Neural progenitor cell (in vitro differentiated cells): ENCODE results near the gene KLHL20. TPM values are rescaled to one million over a fixed set of nuclear protein-coding genes. Genes with fewer than 3 reads are reported as not detected.
"Not testable (repeated sequence)": the region's sequence is repeated elsewhere in the genome, so short reads cannot be mapped to it uniquely, and the experiment has no call there.

Experiments used
- DNase-seq: peaks from one replicate; pipeline ENCODE4 v3.0.0-alpha.2; 2016; ENCODE audit warnings: low spot score
- H2AFZ ChIP-seq: fragments of 200-600 bp; sonication (generic); replicated peaks from 2 replicates; pipeline ENCODE4 v1.6.1; 2016; ENCODE audit warnings: antibody characterized with exemption
- H3F3A ChIP-seq: fragments of 200-600 bp; sonication (generic); 2 replicates; pipeline ENCODE4 v1.6.1; 2016; ENCODE audit warnings: antibody characterized with exemption, low read depth
- H3K27ac ChIP-seq: fragments of 200-600 bp; sonication (generic); 2 replicates; pipeline ENCODE4 v1.5.1; 2016; ENCODE audit warnings: mild to moderate bottlenecking
- H3K27me3 ChIP-seq: fragments of 200-600 bp; sonication (generic); 2 replicates; pipeline ENCODE4 v1.6.1; 2016; ENCODE audit warnings: mild to moderate bottlenecking, moderate library complexity
- H3K36me3 ChIP-seq: fragments of 200-600 bp; sonication (generic); 2 replicates; pipeline ENCODE4 v1.5.1; 2016
- H3K4me1 ChIP-seq: fragments of 200-600 bp; sonication (generic); 2 replicates; pipeline ENCODE4 v1.6.1; 2016; ENCODE audit warnings: mixed run types
- H3K4me2 ChIP-seq: fragments of 200-600 bp; sonication (generic); 2 replicates; pipeline ENCODE4 v1.6.1; 2016
- H3K4me3 ChIP-seq: fragments of 200-600 bp; sonication (generic); 2 replicates; pipeline ENCODE4 v1.5.1; 2016
- H3K79me2 ChIP-seq: fragments of 200-600 bp; sonication (generic); 2 replicates; pipeline ENCODE4 v1.6.1; 2016; ENCODE audit warnings: low read depth
- H3K9ac ChIP-seq: fragments of 200-600 bp; sonication (generic); 2 replicates; pipeline ENCODE4 v1.6.1; 2016
- H3K9me3 ChIP-seq: fragments of 200-600 bp; sonication (generic); 2 replicates; pipeline ENCODE4 v1.5.1; 2016; ENCODE audit warnings: low read depth
- H4K20me1 ChIP-seq: fragments of 200-600 bp; sonication (generic); 2 replicates; pipeline ENCODE4 v1.6.1; 2016; ENCODE audit warnings: low read depth
- H3K27ac Mint-ChIP-seq: 3 replicates; pipeline ENCODE4 v1.8.0; 2021; ENCODE audit warnings: mixed read lengths
- H3K27me3 Mint-ChIP-seq: 2 replicates; pipeline ENCODE4 v1.8.0; 2022; ENCODE audit warnings: low read depth, mild to moderate bottlenecking, inconsistent platforms, moderate library complexity, mixed read lengths; ENCODE audit not compliant: insufficient read depth
- H3K36me3 Mint-ChIP-seq: 3 replicates; pipeline ENCODE4 v1.8.0; 2021; ENCODE audit warnings: mixed read lengths
- H3K4me1 Mint-ChIP-seq: 3 replicates; pipeline ENCODE4 v1.8.0; 2021; ENCODE audit warnings: mixed read lengths
- H3K4me3 Mint-ChIP-seq: 3 replicates; pipeline ENCODE4 v1.8.0; 2021; ENCODE audit warnings: mild to moderate bottlenecking, moderate library complexity, mixed read lengths
- H3K9me3 Mint-ChIP-seq: 3 replicates; pipeline ENCODE4 v1.8.0; 2020; ENCODE audit warnings: mixed read lengths
- CTCF ChIP-seq: fragments of 200-600 bp; sonication (generic); IDR thresholded peaks from 2 replicates; pipeline ENCODE4 v1.5.1; 2017; ENCODE audit warnings: antibody characterized with exemption, mild to moderate bottlenecking
- EZH2 ChIP-seq: fragments of 200-600 bp; sonication (generic); IDR thresholded peaks from 2 replicates; pipeline ENCODE4 v1.6.1; 2017; ENCODE audit warnings: antibody characterized with exemption, mild to moderate bottlenecking, moderate library complexity
- EZH2phosphoT487 ChIP-seq: fragments of 200-600 bp; sonication (generic); IDR thresholded peaks from 2 replicates; pipeline ENCODE4 v1.6.1; 2017; ENCODE audit warnings: antibody characterized with exemption
- total RNA-seq: library from RNA; depleted of rRNA; stranded (reverse); fragments of >200 nt; gene quantifications from 2 replicates; pipeline ENCODE4 v1.2.3, GENCODE V29; 2015; ENCODE audit warnings: low replicate concordance

Gene KLHL20
- total RNA-seq, 1 donor from 2014 or later: 30.4 TPM

GRCh38 chr1:173758110-173758509 lies 43.3 kb downstream of the KLHL20 start:
- Histone ChIP-seq H3K79me2 (no peaks in the 10 kb centered on the region), H3K4me2 (no peak overlapping the region), H2AFZ (no peak overlapping the region), H3K27me3 (no peaks in the 10 kb centered on the region), H3K9ac (no peak overlapping the region), H3F3A (no peaks in the 10 kb centered on the region), H3K27ac (no peak overlapping the region), H3K4me1 (no peaks in the 10 kb centered on the region), H4K20me1 (no peaks in the 10 kb centered on the region), H3K36me3 (peaks cover 12% of the 10 kb centered on the region), H3K4me3 (no peak overlapping the region), H3K9me3 (no peaks in the 10 kb centered on the region)
- Mint-ChIP-seq H3K4me3 (no peak overlapping the region), H3K27me3 (no peaks in the 10 kb centered on the region), H3K36me3 (peaks cover 59% of the 10 kb centered on the region), H3K4me1 (no peaks in the 10 kb centered on the region), H3K27ac (no peak overlapping the region), H3K9me3 (peaks cover 20% of the 10 kb centered on the region)
- no peak for DNase-seq
- no peak for TF ChIP-seq CTCF
- no peak for TF ChIP-seq EZH2
- no peak for TF ChIP-seq EZH2phosphoT487

DNA sequence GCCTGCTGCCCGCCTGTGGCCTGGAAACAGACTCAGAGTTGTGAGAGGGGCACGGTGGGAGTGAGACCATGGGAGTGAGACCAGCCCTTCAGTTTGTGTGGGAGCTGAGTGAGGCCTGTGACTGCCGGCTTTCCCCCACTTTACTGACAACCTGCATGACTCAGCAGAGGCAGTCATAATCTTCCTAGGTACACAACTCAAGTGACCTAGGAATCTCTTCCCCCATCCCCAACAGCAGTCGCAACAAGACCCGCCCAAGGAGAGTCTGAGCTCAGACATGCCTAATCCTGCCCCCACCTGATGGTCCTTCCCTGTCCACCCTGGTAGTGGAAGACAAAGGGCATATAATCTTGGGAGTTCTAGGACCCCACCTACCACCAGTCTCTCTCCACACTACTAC lies 44.2 kb downstream of the KLHL20 start:
- TF ChIP-seq EZH2phosphoT487: no peak
- no peak for TF ChIP-seq CTCF
- TF ChIP-seq EZH2: no peak
- Histone ChIP-seq H3K4me1 (no peaks in the 10 kb centered on the region), H3K9ac (no peak overlapping the region), H3K4me3 (no peak overlapping the region), H3K9me3 (no peaks in the 10 kb centered on the region), H3K4me2 (no peak overlapping the region), H3K27ac (no peak overlapping the region), H4K20me1 (no peaks in the 10 kb centered on the region), H3K79me2 (no peaks in the 10 kb centered on the region), H3F3A (no peaks in the 10 kb centered on the region), H3K27me3 (no peaks in the 10 kb centered on the region), H2AFZ (no peak overlapping the region), H3K36me3 (peaks cover 12% of the 10 kb centered on the region)
- Mint-ChIP-seq H3K9me3 (peaks cover 29% of the 10 kb centered on the region), H3K27me3 (no peaks in the 10 kb centered on the region), H3K4me1 (no peaks in the 10 kb centered on the region), H3K36me3 (peaks cover 64% of the 10 kb centered on the region), H3K4me3 (no peak overlapping the region), H3K27ac (no peak overlapping the region)
- DNase-seq: no peak

GRCh38 chr1:173764331-173764730 lies 49.5 kb downstream of the KLHL20 start:
- not testable (repeated sequence) for H3F3A ChIP-seq, H3K4me3 ChIP-seq, H3K9me3 ChIP-seq, H2AFZ ChIP-seq, H3K27me3 Mint-ChIP-seq, H3K79me2 ChIP-seq, H3K27ac Mint-ChIP-seq, H4K20me1 ChIP-seq, H3K9ac ChIP-seq, H3K27me3 ChIP-seq, H3K36me3 ChIP-seq, DNase-seq, H3K4me3 Mint-ChIP-seq, H3K4me1 ChIP-seq, H3K4me1 Mint-ChIP-seq, H3K27ac ChIP-seq, H3K4me2 ChIP-seq
- H3K9me3 Mint-ChIP-seq: peaks cover 33% of the 10 kb centered on the region
- peaks cover 47% of the 10 kb centered on the region for H3K36me3 Mint-ChIP-seq

GRCh38 chr1:173768206-173768605 lies 53.4 kb downstream of the KLHL20 start:
- Histone ChIP-seq H3K79me2 (no peaks in the 10 kb centered on the region), H3F3A (no peaks in the 10 kb centered on the region), H2AFZ (no peak overlapping the region), H3K9me3 (peaks cover 9% of the 10 kb centered on the region), H3K36me3 (no peaks in the 10 kb centered on the region), H3K27me3 (no peaks in the 10 kb centered on the region), H4K20me1 (no peaks in the 10 kb centered on the region), H3K27ac (no peak overlapping the region), H3K4me2 (no peak overlapping the region), H3K4me3 (no peak overlapping the region), H3K9ac (no peak overlapping the region), H3K4me1 (no peaks in the 10 kb centered on the region)
- Mint-ChIP-seq H3K4me3 (no peak overlapping the region), H3K36me3 (peaks cover 22% of the 10 kb centered on the region), H3K27ac (no peak overlapping the region), H3K27me3 (no peaks in the 10 kb centered on the region), H3K4me1 (no peaks in the 10 kb centered on the region), H3K9me3 (peaks cover 14% of the 10 kb centered on the region)
- TF ChIP-seq CTCF: no peak
- no peak for TF ChIP-seq EZH2phosphoT487
- TF ChIP-seq EZH2: no peak
- no peak for DNase-seq
